ENCODE measurements around the gene TACC2.
"Not testable (repeated sequence)": the region's sequence is repeated elsewhere in the genome, so short reads cannot be mapped to it uniquely, and the experiment has no call there.

TACC2 gene

DNA sequence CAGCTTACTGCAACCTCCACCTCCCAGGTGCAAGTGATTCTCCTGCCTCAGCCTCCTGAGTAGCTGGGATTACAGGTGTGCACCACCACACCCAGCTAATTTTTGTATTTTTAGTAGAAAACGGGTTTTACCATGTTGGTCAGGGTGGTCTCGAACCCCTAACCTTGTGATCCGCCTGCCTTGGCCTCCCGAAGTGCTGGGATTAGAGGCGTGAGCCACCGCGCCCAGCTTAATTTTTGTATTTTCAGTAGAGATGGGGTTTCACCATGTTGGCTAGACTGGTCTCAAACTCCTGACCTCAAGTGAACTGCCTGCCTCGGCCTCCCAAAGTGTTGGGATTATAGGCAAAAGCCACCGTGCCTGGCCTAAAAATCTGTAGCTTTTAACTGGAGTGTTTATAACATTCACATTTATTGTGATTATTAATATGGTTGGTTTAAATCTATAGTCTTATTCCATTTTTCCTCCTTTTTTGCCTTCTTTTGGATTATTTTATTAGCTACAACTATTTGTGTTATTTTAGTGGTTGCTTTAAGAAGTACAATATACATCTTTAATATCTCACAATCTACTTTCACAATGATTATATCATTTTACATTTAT is 77.5 kb downstream of the TACC2 start:
- not testable (repeated sequence) for DNase-seq

DNA sequence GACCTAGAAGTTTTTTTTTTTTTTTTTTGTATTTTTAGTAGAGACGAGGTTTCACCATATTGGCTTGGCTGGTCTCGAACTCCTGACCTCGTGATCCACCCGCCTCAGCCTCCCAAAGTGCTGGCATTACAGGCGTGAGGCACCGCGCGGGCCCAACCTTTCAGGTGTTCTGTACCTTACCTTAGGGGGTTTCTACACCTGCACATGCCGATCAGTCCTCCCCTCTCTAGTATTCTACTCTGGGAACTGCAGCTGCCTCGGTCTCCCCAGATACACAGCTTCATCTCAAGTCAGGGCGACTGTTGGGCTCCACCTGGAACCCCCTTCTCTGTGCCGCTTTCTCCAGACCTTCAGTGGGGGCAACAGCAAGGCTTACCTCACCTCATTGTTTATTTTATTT is 79.9 kb downstream of the TACC2 start:
- DNase-seq = no peak

- DNase-seq = no peak
Measured at GRCh38 chr10:122072491-122072890, 83.5 kb downstream of the TACC2 start.

DNA sequence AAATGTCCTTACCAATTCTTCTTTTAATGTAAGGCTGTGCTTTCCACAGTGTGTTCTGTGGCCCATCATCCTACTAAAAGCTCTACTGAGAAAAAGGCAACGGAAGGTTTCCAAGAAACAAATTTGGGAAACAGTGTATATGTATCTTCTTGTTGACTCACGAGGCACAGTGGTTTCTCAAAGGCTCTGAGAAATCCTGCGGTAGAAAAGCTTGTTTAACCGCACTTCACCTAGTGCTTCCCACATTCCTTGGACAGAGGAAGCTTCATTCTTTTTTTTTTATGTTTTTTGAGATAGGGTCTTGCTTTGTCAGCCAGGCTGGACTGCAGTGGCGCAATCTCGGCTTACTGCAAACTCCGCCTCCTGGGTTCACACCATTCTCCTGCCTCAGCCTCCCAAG is 84.5 kb downstream of the TACC2 start:
- DNase-seq = no peak

DNA sequence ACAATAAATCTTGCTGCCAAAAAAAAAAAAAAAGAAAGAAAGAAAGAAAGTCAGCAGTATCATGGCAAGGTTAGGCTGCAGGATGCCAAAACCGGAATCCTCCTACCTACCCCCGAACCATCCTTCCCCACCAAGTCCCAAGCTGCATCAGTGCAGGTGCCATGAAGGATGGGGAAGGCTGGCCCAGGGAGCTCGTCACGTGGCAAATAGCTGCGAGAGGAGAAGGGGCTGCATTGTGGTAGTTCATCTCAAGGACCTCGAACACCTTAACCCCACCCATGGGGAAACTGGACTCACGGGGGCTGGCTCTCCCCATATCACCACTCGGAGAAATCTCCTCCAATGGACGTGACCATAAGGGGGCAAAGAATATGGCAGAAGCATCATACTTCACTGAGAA is 86.2 kb downstream of the TACC2 start:
- no peak for DNase-seq

DNA sequence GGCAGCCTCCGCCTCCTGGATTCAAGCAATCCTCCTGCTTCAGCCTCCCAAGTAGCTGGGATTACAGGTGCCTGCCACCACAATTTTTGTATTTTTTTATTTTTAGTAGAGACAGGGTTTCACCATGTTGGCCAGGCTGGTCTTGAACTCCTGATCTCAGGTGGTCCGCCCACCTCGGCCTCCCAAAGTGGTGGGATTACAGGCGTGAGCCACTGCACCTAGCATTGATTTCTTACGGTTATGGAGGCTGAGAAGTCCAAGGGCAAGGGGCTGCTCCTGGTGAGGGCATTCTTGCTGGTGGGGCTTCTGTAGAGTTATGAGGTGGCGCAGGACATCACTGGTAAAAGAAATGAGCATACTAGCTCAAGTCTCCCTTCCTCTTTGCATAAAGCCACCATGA is 86.9 kb downstream of the TACC2 start:
- DNase-seq = not testable (repeated sequence)

DNA sequence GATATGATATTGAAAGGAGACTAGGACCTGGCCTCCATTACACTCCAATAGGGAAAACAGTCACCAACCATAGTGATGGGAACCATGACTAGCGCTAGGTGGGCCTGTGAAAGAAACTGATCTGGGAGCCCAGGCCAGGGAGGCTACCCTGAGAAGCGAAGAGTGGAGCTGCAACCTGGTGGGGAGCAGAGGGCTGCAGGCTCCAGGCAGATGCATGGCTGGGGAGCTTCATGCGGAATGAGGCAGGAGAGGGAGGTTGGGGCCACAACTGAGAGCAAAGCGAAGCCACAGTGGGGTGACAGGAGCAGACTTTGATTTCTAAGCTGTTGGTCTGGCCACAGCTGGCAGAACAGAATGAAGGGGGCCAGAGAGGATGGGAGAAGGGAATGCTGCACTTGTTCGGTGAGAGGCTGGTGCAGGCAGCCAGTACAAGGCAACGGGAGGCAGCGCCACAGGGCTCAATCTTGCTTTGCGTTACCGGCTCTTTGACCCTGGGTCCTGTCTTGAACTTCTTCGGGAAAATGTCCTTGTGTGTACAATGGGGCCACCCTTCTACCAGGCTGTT is 88.4 kb downstream of the TACC2 start:
- DNase-seq = no peak

DNA sequence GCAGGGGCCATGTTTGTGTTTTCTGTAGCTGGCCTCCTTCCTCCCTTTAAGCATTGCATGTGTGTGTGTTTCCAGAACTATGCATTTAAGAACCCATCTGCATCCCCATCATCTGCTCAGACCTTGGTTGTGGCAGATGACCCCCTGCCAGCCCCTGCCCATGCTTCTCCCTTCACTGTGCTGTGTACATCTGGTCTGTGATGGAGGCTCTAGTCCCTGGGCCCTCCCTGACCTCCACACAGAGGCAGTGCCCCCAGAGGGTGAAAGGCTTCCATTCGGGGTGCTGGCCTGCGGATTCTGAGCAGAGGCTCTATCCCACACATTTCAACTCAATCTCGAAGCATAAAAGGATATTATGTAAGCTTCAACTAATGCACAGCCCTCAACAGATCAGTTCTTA is 89.4 kb downstream of the TACC2 start:
- no peak for DNase-seq

DNA sequence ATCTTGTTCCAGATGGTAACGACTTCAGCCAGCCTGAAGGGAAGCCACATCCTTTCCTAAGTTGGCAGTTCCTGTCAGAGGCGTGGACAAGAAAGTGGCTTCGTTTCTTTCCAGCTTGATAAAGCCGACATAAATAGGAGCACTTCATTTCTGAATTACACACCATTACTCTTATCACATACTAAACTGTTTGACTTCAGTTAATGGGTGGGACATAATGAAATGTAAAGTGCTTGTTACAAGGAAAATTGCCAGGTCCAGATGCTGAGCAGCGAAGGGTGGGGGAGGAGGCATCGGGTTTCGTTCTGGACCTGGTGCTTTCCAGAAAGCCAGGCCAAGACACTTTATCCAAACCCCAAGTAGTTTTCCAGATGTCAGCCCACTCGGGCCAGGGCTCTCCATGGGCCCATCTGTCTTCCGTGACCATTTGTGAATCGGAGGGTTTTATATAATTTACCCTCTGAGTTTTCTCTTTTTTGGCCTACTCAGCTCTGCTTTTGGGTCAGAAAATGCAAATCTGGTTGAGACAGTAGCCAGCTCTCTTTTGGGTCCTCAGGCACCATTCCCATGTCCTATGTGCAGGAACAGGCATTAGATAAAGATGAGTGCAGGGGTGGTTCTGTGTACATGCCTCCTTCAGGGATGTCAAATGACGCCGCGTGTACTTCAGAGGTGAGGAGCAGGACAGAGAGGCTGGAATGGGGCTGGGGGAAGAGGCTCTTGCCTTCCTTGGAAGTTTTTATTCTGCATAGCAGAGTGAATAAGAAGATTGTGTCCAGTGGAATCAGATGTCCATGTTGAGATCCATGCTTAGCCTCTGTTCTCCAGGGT is 90.2 kb downstream of the TACC2 start:
- no peak for DNase-seq

DNA sequence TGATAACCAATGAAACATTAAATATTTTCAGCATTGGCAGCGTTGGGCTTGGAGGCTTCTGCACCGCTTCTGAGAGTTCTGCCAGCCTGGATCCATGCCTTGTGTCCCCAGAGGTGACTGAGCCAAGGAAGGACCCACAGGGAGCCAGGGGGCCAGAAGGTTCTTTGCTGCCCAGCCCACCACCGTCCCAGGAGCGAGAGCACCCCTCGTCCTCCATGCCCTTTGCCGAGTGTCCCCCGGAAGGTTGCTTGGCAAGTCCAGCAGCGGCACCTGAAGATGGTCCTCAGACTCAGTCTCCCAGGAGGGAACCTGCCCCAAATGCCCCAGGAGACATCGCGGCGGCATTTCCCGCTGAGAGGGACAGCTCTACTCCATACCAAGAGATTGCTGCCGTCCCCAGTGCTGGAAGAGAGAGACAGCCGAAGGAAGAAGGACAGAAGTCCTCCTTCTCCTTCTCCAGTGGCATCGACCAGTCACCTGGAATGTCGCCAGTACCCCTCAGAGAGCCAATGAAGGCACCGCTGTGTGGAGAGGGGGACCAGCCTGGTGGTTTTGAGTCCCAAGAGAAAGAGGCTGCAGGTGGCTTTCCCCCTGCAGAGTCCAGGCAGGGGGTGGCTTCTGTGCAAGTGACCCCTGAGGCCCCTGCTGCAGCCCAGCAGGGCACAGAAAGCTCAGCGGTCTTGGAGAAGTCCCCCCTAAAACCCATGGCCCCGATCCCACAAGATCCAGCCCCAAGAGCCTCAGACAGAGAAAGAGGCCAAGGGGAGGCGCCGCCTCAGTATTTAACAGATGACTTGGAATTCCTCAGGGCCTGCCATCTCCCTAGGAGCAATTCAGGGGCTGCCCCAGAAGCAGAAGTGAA is 93.9 kb downstream of the TACC2 start:
- no peak for DNase-seq

DNA sequence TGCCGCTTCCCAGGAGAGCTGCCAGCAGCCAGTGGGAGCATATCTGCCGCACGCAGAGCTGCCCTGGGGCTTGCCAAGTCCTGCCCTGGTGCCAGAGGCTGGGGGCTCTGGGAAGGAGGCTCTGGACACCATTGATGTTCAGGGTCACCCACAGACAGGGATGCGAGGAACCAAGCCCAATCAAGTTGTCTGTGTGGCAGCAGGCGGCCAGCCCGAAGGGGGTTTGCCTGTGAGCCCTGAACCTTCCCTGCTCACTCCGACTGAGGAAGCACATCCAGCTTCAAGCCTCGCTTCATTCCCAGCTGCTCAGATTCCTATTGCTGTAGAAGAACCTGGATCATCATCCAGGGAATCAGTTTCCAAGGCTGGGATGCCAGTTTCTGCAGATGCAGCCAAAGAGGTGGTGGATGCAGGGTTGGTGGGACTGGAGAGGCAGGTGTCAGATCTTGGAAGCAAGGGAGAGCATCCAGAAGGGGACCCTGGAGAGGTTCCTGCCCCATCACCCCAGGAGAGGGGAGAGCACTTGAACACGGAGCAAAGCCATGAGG is 94.6 kb downstream of the TACC2 start:
- DNase-seq = no peak

- DNase-seq = no peak
Measured at GRCh38 chr10:122084286-122085041, 95.5 kb downstream of the TACC2 start.

DNA sequence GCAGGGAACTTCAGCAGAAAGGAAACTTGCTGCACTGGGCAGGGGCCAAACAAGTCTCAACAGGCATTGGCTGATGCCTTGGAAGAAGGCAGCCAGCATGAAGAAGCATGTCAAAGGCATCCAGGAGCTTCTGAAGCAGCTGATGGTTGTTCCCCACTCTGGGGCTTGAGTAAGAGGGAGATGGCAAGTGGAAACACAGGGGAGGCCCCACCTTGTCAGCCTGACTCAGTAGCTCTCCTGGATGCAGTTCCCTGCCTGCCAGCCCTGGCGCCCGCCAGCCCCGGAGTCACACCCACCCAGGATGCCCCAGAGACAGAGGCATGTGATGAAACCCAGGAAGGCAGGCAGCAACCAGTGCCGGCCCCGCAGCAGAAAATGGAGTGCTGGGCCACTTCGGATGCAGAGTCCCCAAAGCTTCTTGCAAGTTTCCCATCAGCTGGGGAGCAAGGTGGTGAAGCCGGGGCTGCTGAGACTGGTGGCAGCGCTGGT is 96.5 kb downstream of the TACC2 start:
- no peak for DNase-seq

GRCh38 chr10:122086416-122087240 is 97.7 kb downstream of the TACC2 start:
- no peak for DNase-seq

GRCh38 chr10:122087436-122087835 is 98.5 kb downstream of the TACC2 start:
- DNase-seq = no peak

- DNase-seq = no peak
Measured at GRCh38 chr10:122089311-122090017, 100.5 kb downstream of the TACC2 start.

GRCh38 chr10:122091722-122092121 is 102.8 kb downstream of the TACC2 start:
- no peak for DNase-seq

DNA sequence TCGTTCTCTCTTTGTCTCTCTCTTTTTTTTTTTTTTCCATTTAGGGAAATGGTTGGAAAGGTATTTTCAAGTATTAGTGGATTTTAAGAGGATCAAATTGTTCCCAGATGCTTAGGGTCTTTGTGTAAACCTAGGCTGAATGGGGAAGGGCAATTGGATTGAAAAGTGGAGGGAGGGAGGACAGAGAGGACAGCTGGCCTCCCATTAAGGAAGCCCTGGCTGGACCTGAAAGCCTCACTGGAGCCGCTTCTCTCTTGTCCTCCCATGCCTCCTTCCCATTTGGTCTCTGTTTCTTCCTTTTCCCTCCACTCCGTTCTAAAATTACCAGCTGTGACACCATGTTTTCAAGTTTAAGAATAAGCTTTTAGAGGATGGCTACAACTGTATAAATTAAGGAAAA is 104.1 kb downstream of the TACC2 start:
- no peak for DNase-seq

GRCh38 chr10:122096181-122096580 is 107.2 kb downstream of the TACC2 start:
- not testable (repeated sequence) for DNase-seq

- no peak for DNase-seq
Measured at GRCh38 chr10:122096705-122097104, 107.7 kb downstream of the TACC2 start.

All from cortex of kidney (tissue), 1 donor.